Epithelial cell of prostate (primary cell): ENCODE results near the gene PAX9.

Experiments
- DNase-seq: peaks from one replicate; pipeline ENCODE4 v3.0.0-alpha.2; 2011; ENCODE audit warnings: low read depth, low spot score
- H3K27ac ChIP-seq: fragments of 450-650 bp; 2 replicates; pipeline ENCODE4 v1.5.1; 2017; ENCODE audit warnings: mild to moderate bottlenecking

The PAX9 gene

GRCh38 chr14:36661506-36662257 lies at the start of gene PAX9:
PAX9 (plus strand) TSS chr14:36661860; CDS start chr14:36662090, 230 bp downstream.
- DNase-seq: peak; percentile 89
- H3K27ac ChIP-seq: peak within 1 kb of the TSS; percentile 84

- DNase-seq: no peak
- no peak overlapping the region for H3K27ac ChIP-seq
Measured at GRCh38 chr14:36617824-36618223, 43.8 kb upstream of the PAX9 start.

GRCh38 chr14:36618641-36619040 lies 43.0 kb upstream of the PAX9 start:
- H3K27ac ChIP-seq: no peak overlapping the region
- DNase-seq: no peak

- no peak for DNase-seq
- no peak overlapping the region for H3K27ac ChIP-seq
Measured at GRCh38 chr14:36619131-36619530, 42.5 kb upstream of the PAX9 start.

GRCh38 chr14:36619853-36620252 lies 41.8 kb upstream of the PAX9 start:
- no peak overlapping the region for H3K27ac ChIP-seq
- DNase-seq: peak; percentile 33

GRCh38 chr14:36625014-36625413 lies 36.6 kb upstream of the PAX9 start:
- DNase-seq: no peak
- H3K27ac ChIP-seq: no peak overlapping the region

GRCh38 chr14:36625436-36625835 lies 36.2 kb upstream of the PAX9 start:
- DNase-seq: no peak

GRCh38 chr14:36626151-36626550 lies 35.5 kb upstream of the PAX9 start:
- no peak overlapping the region for H3K27ac ChIP-seq
- DNase-seq: no peak

More at GRCh38 chr14:36625436-36625835, 36.2 kb upstream of the PAX9 start:
- no peak overlapping the region for H3K27ac ChIP-seq

- no peak overlapping the region for H3K27ac ChIP-seq
- no peak for DNase-seq
Measured at GRCh38 chr14:36627981-36628380, 33.7 kb upstream of the PAX9 start.

GRCh38 chr14:36633580-36633979 lies 28.1 kb upstream of the PAX9 start:
- no peak overlapping the region for H3K27ac ChIP-seq
- no peak for DNase-seq

GRCh38 chr14:36646664-36647416 lies 14.8 kb upstream of the PAX9 start:
- H3K27ac ChIP-seq: no peak overlapping the region

GRCh38 chr14:36647417-36647823 lies 14.2 kb upstream of the PAX9 start:
- no peak for DNase-seq
- H3K27ac ChIP-seq: no peak overlapping the region

More at GRCh38 chr14:36646664-36647416, 14.8 kb upstream of the PAX9 start:
- no peak for DNase-seq

GRCh38 chr14:36647824-36648753 lies 13.6 kb upstream of the PAX9 start:
- no peak overlapping the region for H3K27ac ChIP-seq
- no peak for DNase-seq

- DNase-seq: no peak
- H3K27ac ChIP-seq: no peak overlapping the region
Measured at GRCh38 chr14:36649872-36650650, 11.6 kb upstream of the PAX9 start.

GRCh38 chr14:36652542-36653201 lies 9.0 kb upstream of the PAX9 start:
- no peak overlapping the region for H3K27ac ChIP-seq
- DNase-seq: no peak

- no peak overlapping the region for H3K27ac ChIP-seq
- no peak for DNase-seq
Measured at GRCh38 chr14:36653413-36653812, 8.2 kb upstream of the PAX9 start.

GRCh38 chr14:36653962-36654793 lies 7.5 kb upstream of the PAX9 start:
- DNase-seq: no peak
- no peak overlapping the region for H3K27ac ChIP-seq

- H3K27ac ChIP-seq: no peak overlapping the region
- no peak for DNase-seq
Measured at GRCh38 chr14:36654794-36655381, 6.8 kb upstream of the PAX9 start.
